Measurements from ENCODE around the gene AGPAT2.

Gene AGPAT2

GRCh38 chr9:136667940-136668760 is 19.1 kb downstream of the AGPAT2 start (continued):
- TF ChIP-seq ZNF354C (tag by site-specific recombination; IDR thresholded peaks at IDR 0.05; ENCODE audit: borderline replicate concordance, low read depth) (no peak), ZNF423 (tag by site-specific recombination; IDR thresholded peaks at IDR 0.05) (no peak), ZNF510 (tag by site-specific recombination; IDR thresholded peaks at IDR 0.05; ENCODE audit: insufficient replicate concordance) (no peak), YY2 (tag by site-specific recombination; IDR thresholded peaks at IDR 0.05) (no peak), ZNF146 (tag by site-specific recombination; IDR thresholded peaks at IDR 0.05) (no peak), OVOL3 (tag by site-specific recombination; IDR thresholded peaks at IDR 0.05) (no peak), EGR2 (tag by site-specific recombination; IDR thresholded peaks at IDR 0.05; ENCODE audit: low read depth) (0 out of 2 replicates have a peak, but pooled peaks have one; percentile 18), ZNF76 (tag by site-specific recombination; IDR thresholded peaks at IDR 0.05; ENCODE audit: borderline replicate concordance, low read depth) (no peak), ZNF830 (tag by site-specific recombination; IDR thresholded peaks at IDR 0.05; ENCODE audit: low read depth) (no peak), SCRT1 (tag by site-specific recombination; IDR thresholded peaks at IDR 0.05; ENCODE audit: borderline replicate concordance) (no peak), ZNF768 (tag by site-specific recombination; IDR thresholded peaks at IDR 0.05) (no peak), YY1 (tag by site-specific recombination; IDR thresholded peaks at IDR 0.05) (no peak)

- CTCF ChIA-PET = interaction anchor here (0.7 to 0.9 kb wide), 5 partner anchors 16 to 529 kb away, joined by 3 to 4 read pairs (median 3); no protein-coding TSS in a partner anchor
- no peaks in the 10 kb centered on the region for H3K4me1 ChIP-seq (ENCODE audit: control insufficient read depth, insufficient read depth, low read length)
- H3K4me3 ChIP-seq (ENCODE audit: low read depth, low read length) = no peak overlapping the region
- H3K9me3 ChIP-seq (ENCODE audit: control insufficient read depth, insufficient read depth, low read depth, low read length) = no peaks in the 10 kb centered on the region
- POLR2A ChIA-PET = interaction anchor here (0.6 to 1.3 kb wide), 2 partner anchors 8 to 15 kb away, joined by 3 to 5 read pairs; no protein-coding TSS in a partner anchor
- no peaks in the 10 kb centered on the region for H3K36me3 ChIP-seq (ENCODE audit: control insufficient read depth in 2 of 2, insufficient read depth in 1 of 2, low read length in 2 of 2)
- H3K27ac ChIP-seq (ENCODE audit: extremely low read depth, low read depth, low read length) = no peak overlapping the region
- TF ChIP-seq ZNF843 (tag by site-specific recombination; IDR thresholded peaks at IDR 0.05) (no peak), ZBTB44 (tag by site-specific recombination; IDR thresholded peaks at IDR 0.05) (no peak), ZNF510 (tag by site-specific recombination; IDR thresholded peaks at IDR 0.05; ENCODE audit: insufficient replicate concordance) (no peak), ZNF366 (tag by site-specific recombination; conservative IDR thresholded peaks at IDR 0.05) (no peak), ZNF600 (tag by site-specific recombination; IDR thresholded peaks at IDR 0.05) (no peak), ZNF791 (tag by site-specific recombination; IDR thresholded peaks at IDR 0.05) (no peak), ZNF341 (tag by site-specific recombination; IDR thresholded peaks at IDR 0.05; ENCODE audit: low read depth) (no peak; the same call in 1 of the 2 replicates), ZNF658 (tag by site-specific recombination; IDR thresholded peaks at IDR 0.05) (no peak), PATZ1 (tag by site-specific recombination; IDR thresholded peaks at IDR 0.05) (peak; percentile 43), ZNF701 (tag by site-specific recombination; IDR thresholded peaks at IDR 0.05) (no peak), ZFHX2 (tag by site-specific recombination; conservative IDR thresholded peaks at IDR 0.05) (no peak), ZNF629 (tag by site-specific recombination; IDR thresholded peaks at IDR 0.05) (peak; percentile 13; the same call in 1 of the 2 replicates), BCL11B (tag by site-specific recombination; IDR thresholded peaks at IDR 0.05; ENCODE audit: low read depth) (no peak), ZNF596 (tag by site-specific recombination; IDR thresholded peaks at IDR 0.05) (no peak), GLIS2 (tag by site-specific recombination; IDR thresholded peaks at IDR 0.05) (peak; percentile 33; the same call in 1 of the 2 replicates), ZBTB26 (tag by site-specific recombination; optimal IDR thresholded peaks at IDR 0.05) (no peak)
Observed at GRCh38 chr9:136667214-136667939, 19.9 kb downstream of the AGPAT2 start.
